Stimulated activated CD4-positive, alpha-beta T cell treated with anti-CD3 and anti-CD28 coated beads, Interleukin-4, amount 100 ng/mL, for 4 hours (primary cell): ENCODE measurements around the gene VPS9D1.

ENCODE experiments used
- DNase-seq, 2 experiments: peaks; one replicate each; pipeline ENCODE4 v3.0.0-alpha.2; 2020

VPS9D1 gene

GRCh38 chr16:89720813-89721545 lies at the start of gene VPS9D1, which contains the start of gene ZNF276:
TSS of gene VPS9D1 (minus strand) at chr16:89720898. CDS start at chr16:89720861, 37 bp downstream.
TSS of gene ZNF276 (plus strand) at chr16:89721537. CDS start at chr16:89721641, 104 bp downstream.
- peak; percentile 86 to 91 for DNase-seq

GRCh38 chr16:89770367-89770766 lies 49.7 kb upstream of the VPS9D1 start:
- DNase-seq: no peak

- DNase-seq: no peak
These were observed 44.7 kb upstream of the VPS9D1 start for GRCh38 chr16:89765292-89765830.

- peak in 1 of 2 experiments; percentile 41 for DNase-seq
These were observed 44.1 kb upstream of the VPS9D1 start for GRCh38 chr16:89764711-89765201.

- DNase-seq: no peak
These were observed 40.7 kb upstream of the VPS9D1 start for GRCh38 chr16:89761304-89761922.

GRCh38 chr16:89759746-89760340 lies 39.1 kb upstream of the VPS9D1 start:
- DNase-seq: no peak

- no peak for DNase-seq
These were observed 28.9 kb upstream of the VPS9D1 start for GRCh38 chr16:89749637-89750036.

GRCh38 chr16:89748921-89749320 lies 28.2 kb upstream of the VPS9D1 start:
- DNase-seq: no peak

GRCh38 chr16:89748076-89748475 lies 27.4 kb upstream of the VPS9D1 start:
- no peak for DNase-seq

GRCh38 chr16:89746043-89746442 lies 25.3 kb upstream of the VPS9D1 start:
- DNase-seq: no peak

GRCh38 chr16:89744813-89745212 lies 24.1 kb upstream of the VPS9D1 start:
- DNase-seq: no peak

GRCh38 chr16:89742948-89743347 lies 22.2 kb upstream of the VPS9D1 start:
- DNase-seq: no peak

GRCh38 chr16:89741342-89742014 lies 20.8 kb upstream of the VPS9D1 start:
- DNase-seq: no peak

GRCh38 chr16:89739383-89739782 lies 18.7 kb upstream of the VPS9D1 start:
- no peak for DNase-seq

GRCh38 chr16:89738538-89739317 lies 18.0 kb upstream of the VPS9D1 start:
- no peak for DNase-seq

GRCh38 chr16:89738072-89738377 lies 17.3 kb upstream of the VPS9D1 start:
- DNase-seq: no peak

- DNase-seq: no peak
These were observed 16.8 kb upstream of the VPS9D1 start for GRCh38 chr16:89737341-89738071.

GRCh38 chr16:89736554-89736953 lies 15.9 kb upstream of the VPS9D1 start:
- DNase-seq: no peak

GRCh38 chr16:89733792-89734191 lies 13.1 kb upstream of the VPS9D1 start:
- DNase-seq: no peak

GRCh38 chr16:89733322-89733721 lies 12.6 kb upstream of the VPS9D1 start:
- DNase-seq: no peak

- no peak for DNase-seq
These were observed 12.2 kb upstream of the VPS9D1 start for GRCh38 chr16:89732918-89733242.
